HG03520 (cell line): ENCODE results near the gene EDIL3.
"Not testable (repeated sequence)": the region's sequence is repeated elsewhere in the genome, so short reads cannot be mapped to it uniquely, and the experiment has no call there.

ENCODE experiments used
- ATAC-seq: cut with Tn5 transposase; IDR thresholded peaks from one replicate; pipeline ENCODE4 v1.9.1; 2021; ENCODE audit warnings: mild to moderate bottlenecking, moderate library complexity; ENCODE audit not compliant: unreplicated experiment

Gene EDIL3

DNA sequence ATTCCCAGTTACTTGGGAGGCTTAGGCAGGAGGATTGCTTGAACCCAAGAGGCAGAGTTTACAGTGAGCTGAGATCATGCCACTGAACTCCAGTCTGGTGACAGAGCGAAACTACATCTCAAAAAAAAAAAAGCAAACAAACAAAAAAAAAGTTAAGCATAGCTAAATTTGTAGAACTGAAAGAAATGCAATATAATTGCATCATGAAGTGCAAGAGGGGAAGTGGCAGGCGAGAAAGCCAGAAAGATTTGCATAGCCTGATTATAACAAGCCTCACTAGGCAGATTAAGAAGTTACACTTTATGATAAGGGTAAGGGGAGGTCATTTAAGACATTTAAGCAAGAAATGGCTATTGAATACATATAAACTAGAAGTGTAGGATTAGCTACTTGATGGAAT is 187.1 kb downstream of the EDIL3 start:
- peak; percentile 71 for ATAC-seq

DNA sequence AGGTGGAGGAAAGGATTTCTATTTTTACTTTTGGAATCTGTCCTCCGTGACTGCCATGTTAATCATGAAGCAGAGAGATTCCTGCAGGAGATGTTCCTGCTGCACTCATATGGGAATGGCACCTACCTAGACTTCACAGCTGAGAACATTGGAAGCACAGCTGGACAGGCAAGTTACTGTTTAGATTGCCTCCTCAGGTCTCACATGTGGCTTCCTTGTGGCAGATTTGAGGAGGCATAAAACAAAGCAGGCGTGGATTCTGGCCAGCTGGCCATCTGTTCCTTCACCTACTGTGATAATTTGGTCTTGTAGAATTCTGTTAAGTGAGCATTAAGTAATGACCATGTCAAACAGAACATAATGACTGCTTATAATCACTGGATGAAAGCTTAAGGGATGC is 193.4 kb downstream of the EDIL3 start:
- no peak for ATAC-seq

DNA sequence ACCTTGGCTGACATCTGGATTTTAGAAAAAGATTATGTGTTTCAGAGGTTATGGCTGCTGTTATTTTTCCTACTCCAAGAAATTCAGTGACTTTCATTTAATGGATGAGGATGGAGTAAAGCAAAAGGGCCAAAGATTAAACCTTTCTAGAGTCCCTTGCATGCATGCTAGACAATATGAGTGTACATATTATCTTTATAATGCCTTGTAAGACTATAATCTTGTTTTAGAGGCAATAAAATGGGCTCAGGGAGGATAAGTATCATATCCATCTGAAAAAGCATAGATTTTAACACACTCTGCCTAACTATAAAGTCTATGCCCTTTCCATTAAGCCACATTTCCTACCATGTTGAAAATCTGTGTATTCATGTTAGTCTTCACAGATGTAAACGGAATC is 199.8 kb downstream of the EDIL3 start:
- no peak for ATAC-seq

DNA sequence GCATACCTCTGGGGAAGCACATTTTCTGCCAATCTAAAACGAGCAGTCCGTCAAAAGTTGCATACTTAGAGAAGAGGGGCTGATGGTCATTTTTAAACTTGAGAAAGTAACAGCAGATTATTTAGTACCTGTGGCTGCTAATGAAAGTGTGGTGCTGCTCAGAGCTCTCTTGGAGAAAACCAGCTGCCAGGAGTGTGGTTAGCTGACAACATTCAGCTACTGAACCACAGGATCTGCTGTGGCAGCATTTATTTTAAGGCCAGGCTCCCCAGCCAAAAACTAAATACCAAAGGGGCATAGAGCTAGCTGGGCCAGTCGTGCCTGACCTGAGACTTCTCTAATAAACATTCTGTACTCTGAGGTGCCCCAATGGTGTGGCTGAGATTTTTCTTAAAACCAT is 203.6 kb downstream of the EDIL3 start:
- no peak for ATAC-seq

DNA sequence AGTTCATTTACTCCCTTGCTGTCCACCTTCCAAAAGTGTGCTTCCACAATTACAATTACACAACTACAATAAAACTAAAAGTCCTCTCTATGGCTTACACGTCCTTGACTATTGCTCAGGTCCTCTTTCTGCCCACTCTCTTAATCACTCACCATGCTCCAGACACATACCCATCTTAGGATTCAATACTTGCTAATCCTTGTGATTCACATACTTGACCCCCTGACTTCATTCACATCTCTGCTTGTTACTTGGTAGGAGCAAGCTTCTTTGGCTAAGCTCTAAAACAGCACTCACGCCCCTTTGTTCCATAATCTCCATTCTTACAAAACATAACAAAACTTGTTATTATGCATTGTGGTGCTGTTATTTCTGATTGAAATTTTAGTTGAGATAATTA is 215.8 kb downstream of the EDIL3 start:
- ATAC-seq = no peak

DNA sequence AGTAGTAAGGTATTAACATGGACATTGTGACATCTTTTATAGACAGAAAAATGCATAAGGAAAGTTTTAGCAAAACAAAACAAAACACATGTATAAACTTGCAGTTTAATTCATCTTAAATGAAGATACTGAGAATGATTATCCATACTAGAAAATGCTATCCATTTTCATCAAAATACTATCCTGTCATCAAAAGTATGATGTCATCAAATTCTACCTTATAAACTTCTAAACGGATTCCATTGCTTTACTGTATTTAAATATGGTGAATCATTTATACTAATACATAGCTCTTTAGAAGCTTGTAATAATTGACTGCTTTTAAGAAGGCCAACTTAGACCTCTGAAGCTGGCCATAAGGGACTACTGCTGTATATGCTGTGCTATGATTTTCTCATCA is 221.0 kb downstream of the EDIL3 start:
- no peak for ATAC-seq

DNA sequence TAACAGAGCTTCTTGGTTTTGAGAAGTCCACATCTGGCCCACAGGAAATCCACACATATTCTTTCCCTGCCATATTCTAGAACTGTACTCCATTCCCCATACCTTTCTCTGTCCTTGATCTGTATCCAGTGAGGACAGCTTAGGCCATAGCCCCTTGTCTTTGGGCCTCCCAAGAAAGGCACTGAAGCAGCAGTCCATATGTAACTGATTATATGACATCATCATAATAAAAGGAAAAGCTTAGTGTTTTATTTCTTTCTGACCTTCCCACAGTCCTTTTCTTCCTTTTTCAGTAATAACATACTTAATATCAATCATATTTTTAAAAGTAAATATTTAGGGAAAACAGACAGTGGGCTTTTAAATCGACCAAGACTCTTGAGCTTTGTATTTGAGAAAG is 222.0 kb downstream of the EDIL3 start:
- no peak for ATAC-seq

DNA sequence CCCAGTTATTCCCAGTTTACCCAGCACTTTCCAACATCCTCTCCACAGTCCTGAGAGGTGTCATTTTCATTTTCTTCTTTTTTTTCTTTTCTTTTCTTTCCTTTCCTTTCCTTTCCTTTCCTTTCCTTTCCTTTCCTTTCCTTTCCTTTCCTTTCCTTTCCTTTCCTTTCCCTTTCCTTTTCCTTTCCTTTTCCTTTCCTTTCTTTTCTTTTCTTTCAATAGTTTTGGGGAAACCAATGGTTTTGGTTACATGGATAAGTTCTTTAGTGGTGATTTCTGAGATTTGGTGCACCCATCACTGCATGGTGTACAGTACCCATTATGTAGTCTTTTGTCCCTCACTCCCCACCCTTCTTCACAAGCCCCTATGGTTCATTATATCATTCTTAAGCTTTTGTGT is 224.0 kb downstream of the EDIL3 start:
- not testable (repeated sequence) for ATAC-seq

DNA sequence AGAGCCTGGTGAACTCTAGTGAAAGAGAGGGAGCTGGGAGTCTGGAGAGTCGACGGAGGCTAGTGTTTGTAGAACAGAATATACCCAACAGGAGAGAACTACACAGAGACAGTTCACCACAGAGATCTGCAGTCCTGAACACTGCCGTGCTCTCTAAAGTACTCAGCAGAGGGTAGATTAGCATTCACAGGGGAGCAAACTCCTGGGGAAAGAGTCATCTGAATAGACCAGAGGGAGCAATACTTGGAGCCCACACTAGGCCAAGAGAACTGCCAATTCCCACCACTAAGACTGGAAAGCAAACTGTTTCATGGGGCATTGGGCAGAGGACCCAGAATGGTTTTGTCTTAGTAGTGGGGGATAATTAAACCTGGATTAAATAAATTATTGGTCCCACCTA is 235.6 kb downstream of the EDIL3 start:
- no peak for ATAC-seq

DNA sequence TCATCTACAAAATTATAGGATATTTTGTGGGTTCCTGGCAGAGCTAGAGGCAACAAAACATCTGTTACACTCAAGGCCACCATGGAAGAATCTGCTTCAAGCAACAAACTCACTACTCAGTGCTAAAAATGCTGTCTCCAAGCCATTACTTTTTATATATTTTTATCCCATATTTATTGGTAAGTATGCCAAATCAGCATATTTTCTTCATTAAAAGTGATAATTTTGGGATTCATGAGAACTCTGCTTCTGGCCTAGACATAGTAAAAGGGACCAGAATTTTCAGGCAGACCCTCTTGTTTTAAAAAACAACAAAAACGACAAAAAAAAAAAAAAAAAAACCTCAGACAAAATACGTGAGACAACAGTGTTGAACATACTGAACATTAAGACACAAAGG is 236.0 kb downstream of the EDIL3 start:
- ATAC-seq = no peak

DNA sequence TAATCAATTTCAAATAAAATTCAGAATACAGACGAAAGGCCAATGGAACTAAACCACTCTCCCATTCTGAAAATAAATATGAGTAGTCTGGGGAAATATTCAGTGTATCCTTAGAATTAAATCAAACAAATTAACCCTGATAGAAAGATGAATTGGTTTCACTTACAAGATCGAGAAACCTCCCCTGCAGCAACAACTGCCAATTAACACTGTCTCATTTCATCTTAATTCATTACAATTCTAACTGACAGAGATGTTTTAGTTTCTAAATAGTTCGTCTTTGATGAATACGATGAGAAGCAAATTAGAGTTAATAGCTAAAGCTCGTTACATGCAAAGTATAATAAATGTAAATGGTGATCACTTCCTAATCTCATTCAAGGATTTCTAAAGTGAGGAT is 247.1 kb downstream of the EDIL3 start:
- ATAC-seq = no peak

DNA sequence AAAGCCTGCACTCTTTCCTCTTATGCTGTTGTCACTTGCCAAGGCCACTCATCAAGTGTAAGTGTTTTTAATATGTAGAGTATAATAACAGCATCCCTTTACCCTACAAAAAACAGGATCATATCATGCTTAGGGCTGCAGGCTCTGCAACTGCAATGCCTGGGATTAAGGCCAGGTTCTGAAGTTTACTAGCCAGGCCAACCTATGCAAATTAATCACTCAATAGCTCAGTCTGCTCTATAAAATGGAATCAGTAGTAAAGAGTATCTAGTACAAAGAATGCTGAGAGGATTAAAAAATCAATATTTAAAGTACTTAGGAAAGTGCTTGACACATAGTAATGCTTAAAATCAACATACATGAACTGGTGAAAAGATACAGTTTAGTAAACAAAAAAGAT is 253.3 kb downstream of the EDIL3 start:
- ATAC-seq = no peak

DNA sequence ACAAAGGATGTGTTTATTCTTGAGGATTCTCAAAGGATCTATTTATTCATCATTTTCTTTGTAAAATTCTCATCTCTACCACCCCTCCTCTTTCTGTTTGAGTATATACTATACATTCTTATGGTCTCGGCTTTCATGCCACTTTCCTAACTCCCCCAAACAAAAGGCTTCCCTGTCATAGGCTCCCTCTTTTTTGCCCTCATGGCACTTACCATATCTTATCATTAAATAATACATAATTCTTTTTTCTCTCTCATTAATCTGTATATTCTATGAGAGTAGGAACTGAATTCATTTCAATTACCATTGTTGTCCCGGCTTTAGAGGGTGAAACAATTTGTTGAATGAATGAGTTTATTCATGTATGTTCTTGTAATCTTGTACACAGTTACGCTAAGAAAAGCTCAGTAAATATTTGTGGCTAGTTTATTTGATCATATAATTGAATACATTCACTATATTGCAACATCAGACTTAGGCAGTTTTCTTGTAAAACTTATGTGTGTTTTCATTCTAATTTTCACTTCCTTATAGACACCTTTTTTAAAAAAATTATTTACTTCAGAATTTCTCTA is 254.6 kb downstream of the EDIL3 start:
- ATAC-seq = no peak

DNA sequence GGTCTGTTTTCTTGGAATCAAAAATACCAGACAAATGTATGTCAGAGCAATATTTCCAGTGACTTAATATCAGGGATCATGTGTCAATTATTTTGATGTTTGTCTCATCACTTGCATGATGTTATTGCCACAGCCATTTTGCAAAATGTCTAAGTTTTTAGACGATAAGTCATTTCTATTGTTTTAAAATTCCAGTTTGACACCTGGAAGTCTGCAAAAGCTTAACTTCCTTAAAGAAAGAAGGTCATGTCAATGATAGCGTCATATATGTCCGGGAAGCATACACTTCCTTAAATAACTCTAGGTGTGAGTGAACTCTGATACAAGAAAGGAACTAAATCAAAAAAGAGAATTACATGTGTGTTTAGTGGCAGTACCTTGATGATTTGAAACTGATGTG is 259.5 kb downstream of the EDIL3 start:
- no peak for ATAC-seq

DNA sequence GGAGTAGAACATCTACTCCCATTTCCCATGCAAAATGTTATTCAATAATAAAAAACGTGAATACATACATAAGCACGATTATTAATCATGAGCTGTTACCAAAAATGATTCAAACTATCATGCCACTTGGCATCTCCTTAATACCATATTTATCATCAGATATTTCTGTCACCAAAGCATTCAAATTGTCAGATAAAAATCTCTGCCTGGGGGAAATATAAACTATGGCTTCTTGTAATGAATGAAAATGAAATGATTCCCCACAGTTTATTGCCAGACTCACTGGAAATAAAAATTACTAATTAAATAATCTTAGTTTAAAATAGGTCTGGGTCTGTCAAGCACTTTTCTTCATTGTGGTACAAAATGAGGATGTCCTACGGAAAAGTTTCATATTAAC is 265.4 kb downstream of the EDIL3 start:
- no peak for ATAC-seq

DNA sequence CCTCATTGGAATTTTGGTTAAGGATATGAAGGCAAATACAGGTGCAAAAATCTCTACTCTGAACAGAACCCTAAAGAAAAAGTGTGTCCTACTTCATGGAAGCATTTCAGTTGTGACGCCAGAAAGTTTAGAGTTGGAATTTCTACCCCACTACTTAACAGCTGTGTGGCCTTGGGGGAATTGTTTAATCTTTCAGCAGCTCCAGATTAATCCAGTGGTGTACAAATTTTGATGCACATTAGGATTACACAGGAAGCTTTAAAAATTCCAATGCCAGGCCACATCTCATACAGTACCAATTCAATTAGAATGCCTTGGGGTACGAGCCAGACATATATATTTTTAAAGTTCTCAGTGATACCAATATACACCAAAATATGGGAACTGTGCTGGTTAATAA is 266.1 kb downstream of the EDIL3 start:
- no peak for ATAC-seq

DNA sequence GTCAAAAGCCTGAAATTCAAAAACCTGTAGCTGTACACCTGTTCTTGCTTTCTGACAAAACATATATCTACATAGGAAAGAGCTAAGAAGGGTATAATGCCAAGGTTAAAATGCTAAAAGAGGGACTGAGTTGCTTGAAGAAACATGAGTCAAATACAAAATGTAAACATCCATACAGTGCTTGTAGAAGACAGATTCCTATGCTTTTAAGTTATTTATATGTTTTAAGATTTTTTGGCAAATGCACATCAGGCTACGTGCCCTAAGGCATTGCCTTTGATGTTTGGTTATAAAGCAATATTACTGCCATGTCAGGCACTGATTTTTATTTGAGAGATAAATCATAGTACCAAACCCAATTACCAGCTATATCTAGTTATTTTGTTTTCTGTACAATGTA is 269.0 kb downstream of the EDIL3 start:
- ATAC-seq = no peak

DNA sequence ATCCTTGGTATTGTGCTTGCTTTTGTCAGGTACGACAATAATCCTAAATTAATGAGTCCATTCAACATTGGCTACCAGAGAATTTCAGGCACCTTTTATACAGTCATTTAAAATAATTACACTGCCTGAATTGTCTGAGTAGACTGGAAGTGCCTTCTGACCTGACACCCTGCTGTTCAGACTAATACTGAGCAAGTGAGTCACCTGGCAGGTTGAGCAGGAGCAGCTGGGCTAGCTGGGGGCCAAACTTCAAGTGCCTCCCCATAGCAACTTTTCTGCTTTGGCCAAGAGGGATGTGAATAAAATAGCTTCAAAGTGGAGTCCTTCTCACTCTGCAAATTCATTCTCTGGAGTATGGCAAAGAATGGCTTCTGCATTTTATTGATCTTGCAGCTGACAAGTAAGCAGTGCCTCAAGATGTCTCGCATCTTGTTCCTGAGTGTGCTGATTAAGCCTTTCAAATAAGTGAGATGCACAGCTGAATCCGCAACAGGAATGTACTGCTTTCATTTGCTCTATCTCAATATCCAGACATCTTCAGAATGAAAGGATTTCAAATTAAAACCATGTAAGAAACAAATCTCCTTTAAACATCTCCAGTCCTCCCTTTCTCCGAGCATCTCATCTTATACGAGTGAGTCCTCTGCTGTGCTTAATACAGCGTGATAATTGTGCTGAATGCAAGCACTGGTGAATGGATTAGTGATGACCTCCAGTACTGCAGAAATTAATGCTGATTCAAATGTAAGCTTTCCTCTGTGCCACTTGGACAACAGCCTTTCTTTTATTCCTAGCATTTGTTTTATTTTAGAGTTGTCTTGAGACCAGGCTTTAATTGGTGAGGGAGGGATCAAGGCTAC is 271.2 kb downstream of the EDIL3 start:
- ATAC-seq = no peak

DNA sequence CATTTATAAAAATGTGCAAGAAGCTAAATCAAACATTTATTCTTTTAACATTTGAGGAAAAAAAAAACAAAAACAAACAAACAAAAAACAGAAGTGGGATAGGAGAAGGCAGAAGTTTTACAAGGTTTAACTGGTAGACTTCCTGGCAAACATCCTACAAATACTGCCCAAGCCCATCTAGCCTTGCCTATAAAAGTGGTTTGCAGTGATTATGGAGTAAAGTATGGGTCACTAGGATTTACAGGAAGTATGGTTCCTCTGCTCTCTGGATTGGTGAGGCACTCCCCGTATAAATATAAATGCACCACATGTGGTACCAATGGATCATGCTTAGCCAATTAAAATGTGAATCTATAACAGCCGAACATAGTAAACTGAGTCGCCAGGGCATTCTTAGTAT is 291.9 kb downstream of the EDIL3 start:
- ATAC-seq = no peak

DNA sequence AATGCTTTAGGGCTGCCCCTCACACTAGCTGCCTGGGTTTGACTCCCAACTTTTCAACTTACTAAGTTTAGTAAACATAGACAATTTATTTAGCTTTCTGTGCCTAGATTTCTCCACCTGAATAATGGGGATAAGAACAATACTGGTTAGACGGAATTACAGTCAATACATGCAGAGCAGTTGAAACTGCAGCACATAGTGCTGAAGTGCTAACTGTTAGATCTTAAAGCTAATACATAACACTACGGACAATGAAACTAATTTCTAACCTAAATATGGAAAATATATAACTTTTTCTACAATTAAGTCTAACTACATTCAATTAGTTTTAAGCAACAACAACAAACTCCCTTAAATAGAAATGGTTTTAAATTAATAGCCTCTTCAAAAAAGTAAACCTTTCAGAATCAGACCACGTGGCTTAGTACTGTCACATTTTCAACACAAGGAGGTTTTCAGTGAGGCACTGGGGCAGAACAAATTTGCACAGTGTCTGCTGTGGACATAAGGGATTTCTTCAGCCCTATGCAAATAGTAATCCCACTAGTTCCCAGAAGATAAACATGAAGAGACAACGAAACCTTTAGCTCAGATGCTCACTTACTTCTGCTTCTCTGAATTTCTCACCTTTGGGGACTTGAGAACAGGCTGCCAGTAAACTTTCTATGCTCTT is 293.4 kb downstream of the EDIL3 start:
- ATAC-seq = no peak

DNA sequence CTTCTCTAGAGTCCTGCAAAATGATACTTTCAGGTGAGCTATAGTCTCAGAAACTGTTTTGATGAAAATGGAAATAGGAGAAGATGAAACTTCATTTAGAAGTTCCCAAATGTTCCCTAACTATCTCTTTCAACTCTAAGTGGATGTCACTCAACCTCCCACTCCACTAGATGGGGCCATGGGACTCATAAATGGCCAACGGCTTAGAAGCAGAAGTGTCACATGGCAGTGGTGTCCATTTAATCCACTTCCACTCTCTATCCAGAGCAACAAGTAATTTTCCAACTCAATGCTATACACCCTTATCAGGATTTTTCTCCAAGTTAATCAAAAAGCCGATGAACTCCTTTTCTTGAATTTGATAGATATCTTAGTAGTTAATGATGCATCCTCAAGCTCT is 295.7 kb downstream of the EDIL3 start:
- no peak for ATAC-seq

DNA sequence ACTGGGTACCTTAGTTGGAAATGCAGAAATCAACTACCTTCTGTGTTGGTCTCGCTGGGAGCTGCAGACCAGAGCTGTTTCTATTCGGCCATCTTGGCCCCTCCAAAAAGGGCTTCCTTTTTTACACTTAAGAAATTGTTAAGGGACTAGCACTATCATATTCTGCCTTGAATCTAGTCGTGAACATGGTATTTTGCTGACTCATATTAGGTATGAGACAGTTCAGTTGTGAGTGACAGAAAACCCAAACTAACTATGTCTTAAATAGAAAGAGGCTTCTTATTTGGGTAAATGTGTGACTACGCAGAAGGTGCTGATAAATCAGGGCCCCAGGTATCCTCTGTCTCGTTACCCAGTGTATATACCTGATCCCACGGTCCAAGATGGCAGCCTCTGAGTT is 298.2 kb downstream of the EDIL3 start:
- no peak for ATAC-seq
